Activated CD4-positive, alpha-beta T cell treated with anti-CD3 and anti-CD28 coated beads, Interleukin-2, amount 50 U/mL, for 48 hours (primary cell): ENCODE data around the gene ASTN1.

ENCODE experiments used
- DNase-seq, 2 experiments: peaks; one replicate each; pipeline ENCODE4 v3.0.0-alpha.2; 2020

The ASTN1 gene

GRCh38 chr1:177162243-177162642, 2.3 kb downstream of the ASTN1 start:
- no peak for DNase-seq

GRCh38 chr1:177146499-177146898, 18.0 kb downstream of the ASTN1 start:
- DNase-seq, result no peak

- DNase-seq, result no peak
Observed at GRCh38 chr1:177145106-177146070, 19.1 kb downstream of the ASTN1 start.

- no peak for DNase-seq
Observed at GRCh38 chr1:177142791-177143271, 21.7 kb downstream of the ASTN1 start.

GRCh38 chr1:177142010-177142409, 22.5 kb downstream of the ASTN1 start:
- no peak for DNase-seq

GRCh38 chr1:177138347-177138746, 26.2 kb downstream of the ASTN1 start:
- DNase-seq, result no peak

GRCh38 chr1:177137814-177138213, 26.7 kb downstream of the ASTN1 start:
- DNase-seq, result no peak

GRCh38 chr1:177135250-177135649, 29.3 kb downstream of the ASTN1 start:
- no peak for DNase-seq

GRCh38 chr1:177133977-177134538, 30.5 kb downstream of the ASTN1 start:
- DNase-seq, result no peak

- no peak for DNase-seq
Observed at GRCh38 chr1:177132141-177132540, 32.4 kb downstream of the ASTN1 start.

GRCh38 chr1:177131723-177132122, 32.8 kb downstream of the ASTN1 start:
- no peak for DNase-seq

- DNase-seq, result no peak
Observed at GRCh38 chr1:177130451-177130945, 34.0 kb downstream of the ASTN1 start.

GRCh38 chr1:177128665-177129281, 35.7 kb downstream of the ASTN1 start:
- no peak for DNase-seq

- no peak for DNase-seq
Observed at GRCh38 chr1:177126267-177126666, 38.2 kb downstream of the ASTN1 start.

GRCh38 chr1:177124577-177125278, 39.8 kb downstream of the ASTN1 start:
- no peak for DNase-seq

- DNase-seq, result no peak
Observed at GRCh38 chr1:177122461-177123251, 41.9 kb downstream of the ASTN1 start.

GRCh38 chr1:177119311-177119710, 45.2 kb downstream of the ASTN1 start:
- DNase-seq, result no peak

GRCh38 chr1:177118901-177119300, 45.6 kb downstream of the ASTN1 start:
- no peak for DNase-seq

- DNase-seq, result no peak
Observed at GRCh38 chr1:177116941-177117340, 47.6 kb downstream of the ASTN1 start.

- no peak for DNase-seq
Observed at GRCh38 chr1:177106614-177107365, 57.7 kb downstream of the ASTN1 start.

GRCh38 chr1:177106196-177106595, 58.3 kb downstream of the ASTN1 start:
- DNase-seq, result no peak
